Endodermal cell (in vitro differentiated cells): ENCODE measurements around the gene TREX2. TPM values are rescaled to one million over a fixed set of nuclear protein-coding genes. Genes with fewer than 3 reads are reported as not detected.

ENCODE experiments used
- DNase-seq: peaks from one replicate; pipeline ENCODE4 v3.0.0-alpha.2; 2017
- H3K27ac ChIP-seq: 2 replicates; pipeline ENCODE4 v1.5.1; 2013; ENCODE audit warnings: mild to moderate bottlenecking, low read depth, low read length, moderate library complexity
- H3K27me3 ChIP-seq: 2 replicates; pipeline ENCODE4 v1.6.1; 2013; ENCODE audit warnings: mild to moderate bottlenecking, low read length, moderate library complexity; ENCODE audit not compliant: insufficient read depth, control insufficient read depth, poor library complexity, severe bottlenecking
- H3K36me3 ChIP-seq: 2 replicates; pipeline ENCODE4 v1.7.0; 2013; ENCODE audit warnings: mild to moderate bottlenecking, low read length, moderate library complexity; ENCODE audit not compliant: control insufficient read depth, insufficient read depth
- H3K4me1 ChIP-seq: one replicate; pipeline ENCODE4 v1.7.0; 2013; ENCODE audit warnings: low read length; ENCODE audit not compliant: control insufficient read depth, insufficient read depth
- H3K4me3 ChIP-seq: 2 replicates; pipeline ENCODE4 v1.5.1; 2013; ENCODE audit warnings: mild to moderate bottlenecking, low read length, moderate library complexity
- H3K9ac ChIP-seq: 2 replicates; pipeline ENCODE4 v1.6.1; 2013; ENCODE audit warnings: mild to moderate bottlenecking, low read length, moderate library complexity; ENCODE audit not compliant: poor library complexity, severe bottlenecking; ENCODE audit errors: extremely low read depth
- H3K9me3 ChIP-seq: 2 replicates; pipeline ENCODE4 v1.6.1; 2013; ENCODE audit warnings: mild to moderate bottlenecking, low read length, moderate library complexity; ENCODE audit not compliant: control insufficient read depth
- H3K27ac Mint-ChIP-seq: 2 replicates; pipeline ENCODE4 v1.8.0; 2020; ENCODE audit warnings: mixed read lengths
- H3K27me3 Mint-ChIP-seq: 2 replicates; pipeline ENCODE4 v1.8.0; 2021; ENCODE audit warnings: mild to moderate bottlenecking, mixed read lengths; ENCODE audit not compliant: insufficient read depth
- H3K36me3 Mint-ChIP-seq: 2 replicates; pipeline ENCODE4 v1.8.0; 2020; ENCODE audit warnings: low read depth, mixed read lengths
- H3K4me1 Mint-ChIP-seq: 2 replicates; pipeline ENCODE4 v1.8.0; 2020; ENCODE audit warnings: mixed read lengths
- H3K4me3 Mint-ChIP-seq: 2 replicates; pipeline ENCODE4 v1.8.0; 2020; ENCODE audit warnings: mild to moderate bottlenecking, moderate library complexity, mixed read lengths
- H3K9me3 Mint-ChIP-seq: 2 replicates; pipeline ENCODE4 v1.8.0; 2020; ENCODE audit warnings: mild to moderate bottlenecking, mixed read lengths
- CTCF ChIP-seq: fragments of 200-600 bp; sonication (generic); conservative IDR thresholded peaks from 2 replicates; pipeline ENCODE4 v1.5.0; 2021; ENCODE audit warnings: antibody characterized with exemption, mild to moderate bottlenecking
- WGBS, 2 experiments: methylation state at CpG; one replicate each; pipeline versions ENCODE4 v1.1.5 to v1.1.7; 2013; ENCODE audit warnings: missing lambda C conversion rate in 2 of 2, mixed read lengths in 1 of 2; ENCODE audit not compliant: insufficient coverage in 1 of 2, insufficient read length in 1 of 2; 5-methylcytosine and 5-hydroxymethylcytosine counted together
- total RNA-seq, 2 donors: library from RNA; stranded (reverse); fragmentation: NEBNext Ultra II Directional in 1 of 2; extraction: Animal tissue kit (Norgen Biotek cat#: 25700) in 1 of 2; gene quantifications; 2 replicates in 1 of 2; 3 replicates in 1 of 2; pipeline ENCODE4 v1.2.1, GENCODE V29; 2021

The TREX2 gene
- total RNA-seq, 2 donors from 2014 or later, result 0.35 to 0.70 TPM

- DNase-seq, result no peak
- no peaks in the 10 kb centered on the region for H3K9me3 ChIP-seq
- H3K4me3 ChIP-seq, result no peak overlapping the region
- no peak for TF ChIP-seq CTCF
- H3K4me1 ChIP-seq, result no peaks in the 10 kb centered on the region
- Mint-ChIP-seq H3K9me3 (peaks cover 48% of the 10 kb centered on the region), H3K27ac (no peak overlapping the region), H3K36me3 (no peaks in the 10 kb centered on the region), H3K27me3 (no peaks in the 10 kb centered on the region), H3K4me1 (no peaks in the 10 kb centered on the region), H3K4me3 (no peak overlapping the region)
- WGBS, 2 experiments, result 85 to 100% methylated on average over 1 to 9 of the region's 12 CpGs
- no peaks in the 10 kb centered on the region for H3K27me3 ChIP-seq
- no peak overlapping the region for H3K9ac ChIP-seq
- no peaks in the 10 kb centered on the region for H3K36me3 ChIP-seq
- H3K27ac ChIP-seq, result no peak overlapping the region
Measured at GRCh38 chrX:153494061-153494460, 48.2 kb upstream of the TREX2 start.

GRCh38 chrX:153493085-153493484 is 47.2 kb upstream of the TREX2 start:
- H3K9ac ChIP-seq, result no peak overlapping the region
- Mint-ChIP-seq H3K9me3 (peaks cover 45% of the 10 kb centered on the region), H3K4me3 (no peak overlapping the region), H3K4me1 (no peaks in the 10 kb centered on the region), H3K36me3 (no peaks in the 10 kb centered on the region), H3K27ac (no peak overlapping the region), H3K27me3 (no peaks in the 10 kb centered on the region)
- no peaks in the 10 kb centered on the region for H3K9me3 ChIP-seq
- no peaks in the 10 kb centered on the region for H3K27me3 ChIP-seq
- no peak for DNase-seq
- no peak overlapping the region for H3K4me3 ChIP-seq
- TF ChIP-seq CTCF, result no peak
- no peak overlapping the region for H3K27ac ChIP-seq
- H3K4me1 ChIP-seq, result no peaks in the 10 kb centered on the region
- no peaks in the 10 kb centered on the region for H3K36me3 ChIP-seq
- 86 to 95% methylated on average over 7 to 11 of the region's 11 CpGs for WGBS, 2 experiments

GRCh38 chrX:153492543-153492942 is 46.7 kb upstream of the TREX2 start:
- peaks cover 44% of the 10 kb centered on the region for H3K9me3 Mint-ChIP-seq

More at GRCh38 chrX:153492543-153492942, 46.7 kb upstream of the TREX2 start:
- Histone ChIP-seq H3K9ac (no peak overlapping the region), H3K27ac (no peak overlapping the region), H3K36me3 (no peaks in the 10 kb centered on the region), H3K4me1 (no peaks in the 10 kb centered on the region), H3K9me3 (no peaks in the 10 kb centered on the region), H3K4me3 (no peak overlapping the region), H3K27me3 (no peaks in the 10 kb centered on the region)
- WGBS, 2 experiments, result 93% methylated on average over 11 of the region's 12 CpGs; no CpG with 5 or more reads in 1 of the 2 experiments
- Mint-ChIP-seq H3K4me1 (no peaks in the 10 kb centered on the region), H3K4me3 (no peak overlapping the region), H3K36me3 (no peaks in the 10 kb centered on the region), H3K27ac (no peak overlapping the region), H3K27me3 (no peaks in the 10 kb centered on the region)
- no peak for DNase-seq
- no peak for TF ChIP-seq CTCF
